GM18861 (cell line): ENCODE data around the gene ELMOD2.

ENCODE experiments used
- ATAC-seq: cut with Tn5 transposase; IDR thresholded peaks from one replicate; pipeline ENCODE4 v1.9.1; 2021; ENCODE audit not compliant: unreplicated experiment

The ELMOD2 gene

GRCh38 chr4:140579278-140579677 is 55.3 kb downstream of the ELMOD2 start:
- no peak for ATAC-seq

GRCh38 chr4:140581078-140581477 is 57.1 kb downstream of the ELMOD2 start:
- no peak for ATAC-seq

GRCh38 chr4:140584439-140584838 is 60.5 kb downstream of the ELMOD2 start:
- no peak for ATAC-seq

- ATAC-seq, result no peak
Measured at GRCh38 chr4:140595065-140595464, 71.1 kb downstream of the ELMOD2 start.

- ATAC-seq, result no peak
Measured at GRCh38 chr4:140600408-140600807, 76.4 kb downstream of the ELMOD2 start.

GRCh38 chr4:140602714-140603113 is 78.7 kb downstream of the ELMOD2 start:
- ATAC-seq, result no peak

GRCh38 chr4:140603286-140603685 is 79.3 kb downstream of the ELMOD2 start:
- no peak for ATAC-seq
